Measurements from ENCODE around the gene MAMSTR.
A peak's percentile ranks its signal among the peaks of the same experiment; 100 is the strongest.
"Not testable (repeated sequence)": the region's sequence is repeated elsewhere in the genome, so short reads cannot be mapped to it uniquely, and the experiment has no call there.

Gene MAMSTR

DNA sequence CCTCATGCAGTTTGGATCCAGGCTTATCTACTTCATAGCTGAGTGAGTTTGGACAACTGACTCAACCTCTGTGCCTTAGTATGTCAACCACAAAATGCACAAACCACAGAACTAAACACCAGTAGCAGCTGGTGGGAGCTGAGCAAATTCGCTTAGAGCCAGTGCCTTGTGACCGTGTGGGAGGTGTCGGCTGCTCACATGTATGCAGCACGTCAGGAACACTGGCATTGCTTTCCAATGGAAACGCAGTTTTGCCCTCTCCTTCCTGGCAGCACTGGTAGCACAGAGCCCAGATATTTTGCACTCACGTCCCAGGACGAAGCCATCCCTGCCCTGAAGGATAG, 38.4 kb downstream of the MAMSTR start:
- no peak for DNase-seq

DNA sequence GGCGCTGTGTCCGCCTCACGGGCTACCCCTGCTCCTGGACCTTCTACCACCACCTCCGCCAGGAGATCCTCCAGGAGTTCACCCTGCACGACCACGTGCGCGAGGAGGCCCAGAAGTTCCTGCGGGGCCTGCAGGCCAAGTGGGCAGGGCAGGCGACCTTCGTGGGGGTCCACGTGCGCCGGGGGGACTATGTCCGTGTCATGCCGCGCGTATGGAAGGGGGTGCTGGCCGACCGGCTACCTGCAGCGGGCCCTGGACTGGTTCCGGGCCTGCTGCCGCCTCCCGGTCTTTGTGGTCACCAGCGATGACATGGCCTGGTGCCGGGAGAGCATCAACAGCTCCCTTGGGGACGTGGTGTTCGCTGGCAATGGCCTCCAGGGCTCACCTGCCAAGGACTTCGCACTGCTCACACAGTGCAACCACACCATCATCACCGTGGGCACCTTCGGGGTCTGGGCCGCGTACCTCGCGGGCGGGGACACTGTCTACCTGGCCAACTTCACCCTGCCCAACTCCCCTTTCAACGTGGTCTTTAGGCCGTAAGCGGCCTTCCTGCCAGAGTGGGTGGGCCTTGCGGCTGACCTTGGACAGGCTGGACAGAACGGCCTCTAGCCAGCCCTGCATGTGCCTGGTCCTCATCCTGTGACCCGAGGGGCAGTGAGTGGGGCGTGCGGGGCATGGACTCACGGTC, 38.9 kb downstream of the MAMSTR start:
- no peak for DNase-seq

DNA sequence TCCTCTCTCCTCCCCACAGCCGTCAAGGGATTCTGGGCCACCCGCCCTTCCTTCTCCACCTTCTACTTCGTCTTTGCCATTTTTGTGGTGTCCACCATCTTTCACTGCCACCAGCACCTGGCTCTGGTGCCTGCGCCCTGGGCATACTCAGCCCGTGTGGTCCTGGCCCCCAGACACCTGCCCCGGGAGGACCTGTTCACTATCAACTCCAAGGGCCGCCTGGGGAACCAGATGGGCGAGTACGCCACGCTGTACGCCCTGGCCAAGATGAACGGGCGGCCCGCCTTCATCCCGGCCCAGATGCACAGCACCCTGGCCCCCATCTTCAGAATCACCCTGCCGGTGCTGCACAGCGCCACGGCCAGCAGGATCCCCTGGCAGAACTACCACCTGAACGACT, 39.5 kb downstream of the MAMSTR start:
- DNase-seq: not testable (repeated sequence)

DNA sequence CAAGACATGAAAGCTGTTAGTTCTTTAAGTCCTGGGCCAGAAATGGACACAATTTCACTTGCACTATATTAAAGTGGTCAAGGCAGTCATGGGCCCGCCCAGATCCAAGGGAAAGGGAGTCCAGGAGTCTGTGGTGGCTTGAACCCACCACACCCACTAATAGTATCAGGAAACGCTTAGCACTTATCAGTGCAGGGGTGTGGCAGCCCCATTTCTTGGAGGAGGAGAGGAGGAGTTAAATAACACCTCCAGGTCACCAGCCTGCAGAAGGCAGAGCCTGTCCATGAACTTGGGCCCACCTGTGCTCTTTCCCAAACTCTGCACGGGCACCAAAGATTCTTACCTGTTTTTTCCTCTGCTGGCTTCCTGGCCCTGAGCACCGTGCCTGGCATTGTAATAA, 41.3 kb downstream of the MAMSTR start:
- no peak for DNase-seq

DNA sequence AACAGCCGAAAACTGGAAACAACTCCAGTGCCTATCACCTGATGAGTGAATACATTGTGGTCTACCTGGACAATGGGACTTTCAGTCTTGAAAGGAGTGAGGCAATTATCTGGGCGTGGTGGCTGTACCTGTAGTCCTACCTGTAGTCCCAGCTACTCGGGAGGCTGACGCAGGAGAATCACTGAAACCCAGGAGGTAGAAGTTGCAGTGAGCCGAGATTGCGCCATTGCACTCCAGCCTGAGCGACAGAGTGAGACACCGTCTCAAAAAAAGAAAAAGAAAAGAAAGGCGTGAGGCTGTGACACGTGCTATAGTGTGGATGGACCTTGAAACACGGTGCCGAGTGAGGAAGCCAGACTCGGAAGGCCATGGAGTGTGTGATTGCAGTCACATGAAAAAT, 42.6 kb downstream of the MAMSTR start:
- DNase-seq: no peak

DNA sequence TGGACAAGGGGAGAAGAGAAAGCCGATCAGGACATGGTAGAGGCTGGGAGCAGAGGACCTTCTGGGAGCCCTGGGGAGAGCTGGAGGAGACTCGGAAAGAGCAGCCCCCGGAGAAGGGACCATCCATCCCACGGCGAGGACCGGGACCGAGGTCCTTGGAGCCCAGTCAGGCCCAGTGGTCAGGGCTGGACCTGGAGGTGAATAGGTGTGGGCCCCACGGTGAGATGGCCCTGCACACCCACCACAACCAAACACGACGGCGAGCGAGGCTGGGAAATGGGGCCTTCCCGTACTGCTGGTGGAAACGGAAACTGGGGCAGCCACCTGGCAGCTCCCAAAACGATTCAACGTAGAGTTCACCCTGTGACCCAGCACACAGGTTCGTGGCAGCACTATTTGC, 43.0 kb downstream of the MAMSTR start:
- no peak for DNase-seq

DNA sequence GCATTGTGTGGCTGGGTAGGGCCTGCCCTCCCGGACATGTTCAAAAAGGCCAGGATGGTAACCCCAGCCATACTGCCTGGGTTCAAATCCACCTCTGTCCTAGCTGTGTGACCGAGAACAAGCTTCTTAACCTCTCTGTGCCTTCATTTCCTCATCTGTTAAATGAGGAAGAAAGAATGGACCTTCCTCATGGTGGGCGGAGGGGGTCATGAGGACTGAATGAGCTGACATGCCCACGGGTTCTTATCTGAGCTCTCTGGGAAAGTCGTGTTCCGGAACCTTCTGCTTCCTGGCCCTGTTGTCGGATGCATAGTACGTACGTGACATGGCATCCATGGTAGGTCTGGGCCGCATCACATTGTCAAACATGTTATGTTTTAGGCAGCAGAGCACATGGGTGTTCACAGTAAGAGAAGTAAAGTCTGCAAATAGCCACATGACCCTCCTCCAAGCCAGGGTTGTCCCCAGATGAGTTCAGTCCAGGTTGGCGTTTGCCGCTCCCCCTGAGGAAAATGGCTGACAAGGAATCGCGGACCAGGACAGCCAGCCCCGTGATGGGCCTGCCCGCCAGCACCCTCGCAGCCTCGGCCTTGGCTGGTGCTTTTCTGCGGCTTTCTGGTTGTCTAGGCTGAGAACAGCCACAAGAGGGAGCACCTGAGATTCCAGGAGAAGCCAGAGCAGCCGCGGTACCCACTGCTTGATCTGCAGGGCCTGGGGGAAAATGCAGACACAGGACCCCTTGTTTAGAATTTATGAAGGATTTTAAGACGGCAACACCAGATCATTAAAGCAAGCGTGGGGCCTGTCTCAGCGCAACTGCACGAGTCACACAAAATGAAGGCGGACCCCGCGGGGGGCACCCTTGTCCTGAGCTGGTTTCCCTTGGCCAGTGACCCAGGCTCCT, 44.4 kb downstream of the MAMSTR start:
- peak; percentile 69 for DNase-seq

DNA sequence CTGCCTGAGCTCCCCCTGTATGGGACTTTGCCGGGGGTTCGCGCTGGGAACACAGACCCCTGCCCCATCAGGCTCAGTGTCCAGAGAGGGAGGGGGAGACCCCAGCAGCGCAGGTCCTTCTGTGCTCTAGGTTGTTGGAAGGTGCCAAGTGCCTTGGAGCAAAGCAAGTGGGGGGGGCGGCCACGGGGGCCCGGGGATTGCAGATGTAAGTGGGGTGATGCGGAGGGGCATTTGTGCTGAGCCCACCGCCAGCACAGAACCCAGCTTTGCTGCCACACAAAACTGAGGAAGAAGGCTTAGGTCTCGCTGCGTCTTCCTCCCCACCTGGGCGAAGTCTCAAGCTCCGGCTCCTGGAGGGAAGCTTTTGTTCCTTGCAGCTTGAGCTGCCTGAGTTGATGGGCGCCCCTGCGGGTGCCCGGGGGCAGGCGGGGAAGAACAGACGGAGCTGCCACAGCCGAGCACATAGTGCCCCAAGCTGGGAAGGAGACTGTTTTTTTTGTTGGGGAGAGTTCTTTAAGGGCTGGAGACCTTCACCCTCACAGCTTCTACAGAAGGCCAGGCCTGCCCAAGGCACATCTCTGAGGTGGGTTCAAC, 45.2 kb downstream of the MAMSTR start:
- no peak for DNase-seq

DNA sequence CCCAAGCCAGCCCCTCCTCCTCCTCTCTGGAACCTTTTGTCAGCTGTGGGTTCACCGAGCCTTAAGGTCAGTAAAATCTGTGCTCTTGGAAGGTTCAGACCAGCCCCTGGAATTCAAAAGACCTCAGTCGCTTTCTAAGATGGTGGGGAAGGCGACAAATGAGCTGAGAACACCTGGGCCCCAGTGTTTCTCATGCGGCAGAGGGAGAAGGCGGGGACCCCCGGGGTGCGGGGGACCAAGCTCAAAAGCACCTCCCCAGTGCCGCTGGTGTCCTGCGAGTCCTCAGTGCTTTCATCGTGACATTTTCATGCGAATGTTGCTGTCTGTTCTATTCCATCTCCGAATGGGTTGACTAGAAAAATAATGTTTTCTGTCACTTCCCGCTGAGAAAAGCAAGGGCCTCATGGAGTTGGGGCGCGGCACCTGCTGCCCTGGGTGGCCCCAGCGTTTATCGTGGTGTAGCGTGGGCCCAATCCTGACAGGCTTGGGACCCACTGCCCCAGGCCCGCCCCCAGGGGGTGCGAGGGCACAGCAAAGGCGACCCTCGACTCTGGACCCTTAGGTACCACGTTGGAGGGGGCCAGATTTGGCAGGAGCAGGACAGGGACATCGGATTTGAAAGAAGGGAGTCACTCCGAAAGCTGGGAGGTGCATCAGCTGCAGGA, 46.0 kb downstream of the MAMSTR start:
- no peak for DNase-seq

DNA sequence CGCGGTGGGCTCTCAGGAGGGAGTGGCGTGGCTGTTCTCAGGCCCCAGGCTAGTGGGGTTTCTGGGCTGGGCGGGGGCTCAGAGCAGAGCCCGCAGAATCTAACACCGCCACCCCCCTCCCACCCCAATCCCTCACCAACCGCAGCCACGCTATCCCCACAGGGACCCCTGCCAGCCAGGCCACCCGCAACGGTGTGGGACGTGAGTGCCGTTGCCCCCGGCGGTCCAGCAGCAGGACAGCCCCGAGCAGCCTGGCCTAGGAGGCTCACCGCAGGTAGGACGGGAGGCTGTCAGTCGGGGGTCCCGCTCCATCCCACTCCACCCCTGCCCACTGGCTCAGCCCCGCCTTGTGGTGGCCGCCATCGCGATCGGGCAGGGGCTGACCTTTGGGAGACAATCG, 46.5 kb downstream of the MAMSTR start, which contains the start of gene NTN5:
TSS of gene NTN5 (minus strand) at position 24 of the 400 bp plus-strand sequence. CDS start 2,031 bp downstream, outside the sequence.
- no peak for DNase-seq

DNA sequence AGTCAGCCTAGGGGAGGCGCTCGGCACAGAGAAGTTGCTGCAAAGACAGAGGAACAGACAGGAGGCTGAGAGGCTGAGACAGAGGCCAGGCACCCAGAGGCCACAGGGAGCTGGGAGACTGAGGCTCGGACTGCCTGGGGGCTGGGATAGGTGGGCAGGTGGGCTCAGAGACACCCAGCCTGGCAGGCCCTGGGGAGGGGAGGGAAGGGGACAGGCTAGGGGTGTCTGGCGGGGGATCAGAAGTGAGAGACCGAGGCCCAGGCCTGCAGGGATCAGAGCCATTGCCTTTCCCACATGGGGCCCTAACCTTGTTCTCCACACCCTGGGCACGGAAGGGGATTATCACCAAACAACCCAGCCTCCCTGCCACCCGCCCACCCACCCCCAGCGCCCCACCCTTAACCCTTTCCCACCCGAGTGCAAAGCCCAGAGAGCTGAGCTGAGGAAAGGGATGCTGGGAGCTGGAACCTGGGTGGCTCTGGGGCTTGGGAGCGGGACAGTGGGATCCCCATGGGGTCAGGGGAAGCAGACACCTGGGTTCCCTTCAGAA, 48.0 kb downstream of the MAMSTR start:
- DNase-seq: no peak

DNA sequence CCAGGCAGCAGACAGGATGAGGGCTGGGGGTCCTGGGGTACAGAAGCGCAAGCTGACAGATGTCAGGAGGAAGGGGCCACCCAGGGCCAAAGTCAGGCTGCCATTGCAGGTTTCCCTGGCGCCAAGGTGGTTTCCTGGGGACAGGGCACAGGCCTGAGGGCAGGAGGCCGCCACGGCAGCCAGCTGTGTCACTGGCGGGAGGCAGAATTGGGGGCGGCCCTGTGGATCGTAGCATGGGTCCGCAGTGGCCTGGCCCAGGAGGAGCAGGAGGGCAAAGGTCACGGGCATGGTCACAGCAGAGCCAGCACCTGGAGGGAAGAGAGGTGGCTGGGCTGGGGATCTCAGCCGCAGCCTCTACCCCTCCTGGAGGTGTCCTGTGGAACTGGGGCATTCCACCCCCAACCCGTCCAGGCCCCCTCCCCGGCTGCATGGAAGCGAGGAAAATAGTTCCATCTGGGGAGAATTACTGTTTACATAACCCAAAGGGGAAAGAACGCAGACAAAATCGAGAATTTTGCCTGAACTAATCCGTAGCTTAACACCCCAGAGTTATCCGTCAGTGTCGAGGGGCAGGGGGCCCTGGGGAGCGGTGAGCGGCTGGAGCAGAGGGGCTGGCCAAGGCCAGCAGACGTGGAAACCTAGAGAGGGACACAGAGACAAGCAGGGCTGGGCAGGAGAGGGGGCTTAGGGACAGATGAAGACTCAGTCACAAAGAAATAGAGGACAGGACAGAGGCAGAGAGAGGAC, 48.7 kb downstream of the MAMSTR start:
- DNase-seq: no peak

DNA sequence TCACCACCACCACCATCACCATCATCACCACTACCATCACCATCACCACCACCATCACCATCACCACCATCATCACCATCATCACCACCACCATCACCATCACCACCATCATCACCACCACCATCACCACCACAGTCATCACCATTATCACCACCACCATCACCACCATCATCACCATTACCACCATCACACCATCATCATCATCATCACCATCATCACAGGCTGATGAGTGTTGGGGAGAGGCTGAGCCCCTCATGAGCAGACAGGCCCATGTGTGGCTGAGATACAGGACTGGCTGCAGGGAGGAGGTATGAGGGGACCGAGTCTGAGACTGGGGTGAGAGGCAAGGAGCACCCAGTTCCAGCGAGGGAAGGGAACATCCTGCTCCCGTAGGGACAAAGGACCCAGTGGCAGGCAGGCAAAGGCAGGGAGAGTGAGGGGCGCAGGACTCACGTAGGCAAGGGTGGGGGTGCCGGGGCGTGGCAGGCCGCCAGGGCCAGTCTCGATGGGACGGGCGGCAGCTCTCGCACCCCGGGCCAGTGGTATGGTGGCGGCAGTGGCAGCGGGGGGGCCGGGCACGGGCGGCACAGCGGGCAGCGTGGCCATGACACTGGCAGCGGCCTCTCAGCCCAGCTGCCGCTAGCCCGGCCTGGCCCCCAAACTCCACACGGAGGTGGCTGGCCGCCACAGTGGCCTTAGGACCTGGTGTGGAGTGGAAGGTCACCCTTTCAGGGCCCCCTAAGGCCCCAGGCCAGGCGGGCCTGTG, 49.4 kb downstream of the MAMSTR start:
- DNase-seq: no peak

DNA sequence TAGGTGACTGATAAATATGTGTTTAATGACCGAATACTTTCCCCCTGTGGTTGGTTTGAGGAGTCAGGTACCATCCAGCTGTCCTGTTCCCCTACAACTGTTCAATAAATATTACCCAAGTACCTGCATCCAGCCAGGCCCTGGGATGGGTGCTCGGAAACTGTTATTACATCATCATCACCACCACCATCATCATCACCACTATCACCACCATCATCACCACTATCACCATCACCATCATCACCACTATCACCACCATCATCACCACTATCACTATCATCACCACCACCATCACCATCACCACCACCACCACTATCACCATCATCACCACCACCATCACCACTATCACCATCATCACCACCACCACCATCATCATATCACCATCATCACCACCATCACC, 50.8 kb downstream of the MAMSTR start:
- DNase-seq: no peak

DNA sequence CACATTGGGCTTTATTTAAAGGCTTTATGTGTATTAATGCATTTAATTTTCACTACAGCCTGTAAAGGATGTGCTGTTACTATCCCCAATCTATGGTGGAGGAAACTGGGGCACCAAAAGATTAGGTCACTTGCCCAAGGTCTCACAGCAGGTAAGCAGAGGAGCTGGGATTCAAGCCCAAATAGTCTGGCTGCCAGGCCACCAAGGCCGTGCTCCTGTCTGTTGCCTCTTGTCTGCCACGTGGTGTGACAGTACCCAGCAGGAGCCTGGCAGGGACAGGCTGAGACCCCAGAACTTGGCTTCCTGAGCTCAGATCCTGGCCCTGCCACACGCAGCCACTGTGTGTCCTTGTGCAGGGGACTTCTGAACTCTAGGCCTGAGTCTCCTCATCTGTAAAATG, 51.2 kb downstream of the MAMSTR start:
- no peak for DNase-seq

DNA sequence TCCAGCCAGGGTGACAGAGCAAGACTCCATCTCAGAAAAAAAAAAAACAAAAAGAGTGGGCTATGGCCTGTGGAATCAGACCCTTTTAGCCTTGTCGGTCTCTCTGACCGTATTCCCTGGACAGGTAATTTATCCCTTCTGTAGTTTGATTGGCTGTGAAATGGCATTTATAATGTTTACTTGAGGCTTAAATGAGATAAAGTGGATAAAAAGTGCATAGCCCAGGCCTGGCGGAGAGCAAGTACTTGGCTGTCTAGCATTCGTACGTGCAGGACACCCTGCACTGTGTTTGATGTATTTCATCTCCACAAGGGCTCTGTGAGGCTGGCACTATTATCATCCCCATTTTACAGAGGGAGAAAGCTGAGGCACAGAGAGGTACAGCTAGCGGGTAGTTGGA, 53.7 kb downstream of the MAMSTR start:
- no peak for DNase-seq

DNA sequence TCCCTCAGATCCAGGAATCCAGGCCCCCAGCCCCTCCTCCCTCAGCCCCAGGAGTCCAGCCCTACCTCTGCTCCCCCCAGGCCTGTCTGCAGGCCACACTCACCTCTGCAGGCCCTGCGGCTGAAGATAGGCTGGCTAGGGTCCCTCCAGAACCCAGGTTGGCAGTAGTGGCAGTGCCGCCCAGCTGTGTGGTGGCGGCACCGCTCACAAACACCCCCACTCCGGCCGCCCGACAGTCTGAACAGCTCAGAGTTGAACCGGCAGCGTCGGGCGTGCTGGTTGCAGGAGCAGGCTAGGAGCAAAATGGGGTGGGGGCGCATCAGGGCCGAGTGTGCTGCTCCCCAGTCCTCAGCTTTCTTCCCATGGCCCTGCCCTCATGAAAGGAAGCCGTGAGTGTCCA, 55.0 kb downstream of the MAMSTR start:
- DNase-seq: no peak

DNA sequence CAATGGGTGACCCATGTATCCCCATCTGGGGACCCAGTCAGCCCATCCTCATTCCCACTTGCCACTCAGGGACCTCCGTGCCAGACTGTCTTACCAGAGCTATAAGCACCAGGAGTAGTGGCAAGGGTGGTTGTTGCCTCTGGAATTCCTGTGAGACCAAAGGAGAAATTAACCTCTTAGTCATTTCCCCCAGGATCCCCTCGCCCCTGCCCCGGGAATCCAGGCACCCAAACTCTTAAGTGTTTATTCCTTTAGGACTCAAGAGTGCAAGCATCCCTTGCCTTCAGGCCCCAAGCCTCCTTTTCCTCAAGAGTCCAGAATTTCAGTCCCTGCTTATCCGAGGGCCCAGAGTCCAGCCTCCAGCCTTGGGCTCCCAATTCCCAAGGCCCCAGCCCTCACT, 55.9 kb downstream of the MAMSTR start:
- no peak for DNase-seq
